Body of pancreas (tissue), 4 donors: ENCODE measurements around the gene DCTN1. TPM values are rescaled to one million over a fixed set of nuclear protein-coding genes. Genes with fewer than 3 reads are reported as not detected.

Source experiments
- ATAC-seq: fragments of 150-250 bp; one replicate; pipeline ENCODE4 v1.9.1; 2016
- DNase-seq, 4 donors: peaks; one replicate each; pipeline ENCODE4 v3.0.0-alpha.2; 2019
- H3K27ac ChIP-seq, 4 donors: fragments of 200-600 bp; sonication (generic); 1 replicate in 3 of 4; 2 replicates in 1 of 4; pipeline versions ENCODE4 v1.5.1 to v1.6.1; 2016 to 2019; ENCODE audit warnings: mild to moderate bottlenecking in 1 of 4, mixed read lengths in 1 of 4, moderate library complexity in 1 of 4
- H3K27me3 ChIP-seq, 2 donors: fragments of 200-600 bp; sonication (generic); one replicate each; pipeline ENCODE4 v1.6.0; 2016; ENCODE audit warnings: mild to moderate bottlenecking in 1 of 2
- H3K36me3 ChIP-seq, 2 donors: fragments of 200-600 bp; sonication (generic); replicated peaks in 1 of 2; 2 replicates each; pipeline ENCODE4 v1.5.1; 2016; ENCODE audit warnings: low read depth in 2 of 2; ENCODE audit not compliant: insufficient read depth in 1 of 2
- H3K4me1 ChIP-seq: fragments of 200-600 bp; sonication (generic); one replicate; pipeline ENCODE4 v1.6.0; 2016
- H3K4me3 ChIP-seq, 2 donors: fragments of 200-600 bp; sonication (generic); 1 replicate in 1 of 2; 2 replicates in 1 of 2; pipeline ENCODE4 v1.5.1; 2016 to 2019
- H3K9me3 ChIP-seq, 3 donors: fragments of 200-600 bp; sonication (generic); 1 replicate in 2 of 3; 2 replicates in 1 of 3; pipeline ENCODE4 v1.5.1; 2016
- POLR2A ChIP-seq, 3 donors: fragments of 450-650 bp; IDR thresholded peaks; one replicate each; pipeline ENCODE4 v1.6.1; 2016; ENCODE audit warnings: antibody characterized with exemption in 3 of 3, mild to moderate bottlenecking in 2 of 3
- WGBS, 2 donors: methylation state at CpG; one replicate each; pipeline ENCODE4 v1.1.5; 2017; 5-methylcytosine and 5-hydroxymethylcytosine counted together
- intact Hi-C: fragments of 100-400 bp; cut with DNase I; formaldehyde crosslinking; loops from one replicate; pipeline ENCODE4 v1.15.1; 2023
- total RNA-seq, 2 donors: library from RNA; depleted of rRNA; stranded (reverse); fragments of >200 nt; gene quantifications; one replicate each; pipeline ENCODE4 v1.1.0, GENCODE V29; 2016
- TF ChIP-seq, protein P1 (sequence below), 7 experiments: fragments of 450-650 bp in 4 of 7; fragments of 200-600 bp in 3 of 7; sonication (generic) in 3 of 7; IDR thresholded peaks; one replicate each; pipeline ENCODE4 v1.5.1; 2016 to 2019; ENCODE audit warnings: antibody characterized with exemption in 7 of 7

DCTN1 gene
- total RNA-seq, 2 donors from 2014 or later = 71.3 to 82.4 TPM

DNA sequence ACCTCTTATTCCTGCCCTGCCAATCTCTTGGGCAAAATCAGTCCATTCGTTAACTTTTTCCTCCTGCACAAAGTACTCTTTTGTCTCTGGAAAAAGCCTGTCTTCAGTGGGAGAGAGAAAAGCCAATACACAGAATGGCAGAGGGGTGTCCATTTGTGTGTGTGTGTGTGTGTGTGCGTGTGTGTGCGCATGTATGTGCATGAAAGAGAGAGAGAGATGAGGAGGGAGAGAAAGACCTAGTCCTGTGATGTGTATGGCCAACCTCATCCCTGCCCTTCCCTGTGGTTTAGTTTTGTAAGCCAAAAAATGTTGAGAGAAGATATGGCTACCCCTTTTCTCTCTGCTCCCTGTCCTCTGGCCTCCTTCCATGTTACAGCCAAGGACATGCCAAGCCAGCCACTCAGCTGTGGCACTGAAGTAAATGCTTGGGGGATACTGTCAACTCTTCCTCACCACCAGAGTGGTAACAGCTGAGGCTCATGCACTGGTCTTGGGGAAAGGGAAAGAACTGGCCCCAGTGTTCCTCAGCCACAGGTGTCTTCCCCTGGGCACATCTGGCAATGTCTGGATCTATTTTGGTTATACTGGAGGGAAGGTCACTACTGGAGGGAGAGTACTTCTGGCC lies 47.4 kb downstream of the DCTN1 start:
- DNase-seq (no peak), ATAC-seq (no peak)
- H3K27ac ChIP-seq = no peak overlapping the region
- H3K36me3 ChIP-seq = no peaks in the 10 kb centered on the region
- WGBS, 2 donors = 66 to 75% methylated on average over 3 of the region's 3 CpGs
- H3K9me3 ChIP-seq = no peaks in the 10 kb centered on the region
- intact Hi-C loops = loop anchor here (10.0 kb wide), 1 partner anchor 508 kb away; the partner anchor contains the start of gene STAMBP
- no peak overlapping the region for H3K4me3 ChIP-seq
- H3K27me3 ChIP-seq = no peaks in the 10 kb centered on the region
- H3K4me1 ChIP-seq = no peaks in the 10 kb centered on the region
- TF ChIP-seq, protein P1, sequence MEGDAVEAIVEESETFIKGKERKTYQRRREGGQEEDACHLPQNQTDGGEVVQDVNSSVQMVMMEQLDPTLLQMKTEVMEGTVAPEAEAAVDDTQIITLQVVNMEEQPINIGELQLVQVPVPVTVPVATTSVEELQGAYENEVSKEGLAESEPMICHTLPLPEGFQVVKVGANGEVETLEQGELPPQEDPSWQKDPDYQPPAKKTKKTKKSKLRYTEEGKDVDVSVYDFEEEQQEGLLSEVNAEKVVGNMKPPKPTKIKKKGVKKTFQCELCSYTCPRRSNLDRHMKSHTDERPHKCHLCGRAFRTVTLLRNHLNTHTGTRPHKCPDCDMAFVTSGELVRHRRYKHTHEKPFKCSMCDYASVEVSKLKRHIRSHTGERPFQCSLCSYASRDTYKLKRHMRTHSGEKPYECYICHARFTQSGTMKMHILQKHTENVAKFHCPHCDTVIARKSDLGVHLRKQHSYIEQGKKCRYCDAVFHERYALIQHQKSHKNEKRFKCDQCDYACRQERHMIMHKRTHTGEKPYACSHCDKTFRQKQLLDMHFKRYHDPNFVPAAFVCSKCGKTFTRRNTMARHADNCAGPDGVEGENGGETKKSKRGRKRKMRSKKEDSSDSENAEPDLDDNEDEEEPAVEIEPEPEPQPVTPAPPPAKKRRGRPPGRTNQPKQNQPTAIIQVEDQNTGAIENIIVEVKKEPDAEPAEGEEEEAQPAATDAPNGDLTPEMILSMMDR (IDR thresholded peaks at IDR 0.05) = no peak
- no peak for TF ChIP-seq POLR2A (IDR thresholded peaks at IDR 0.05)

DNA sequence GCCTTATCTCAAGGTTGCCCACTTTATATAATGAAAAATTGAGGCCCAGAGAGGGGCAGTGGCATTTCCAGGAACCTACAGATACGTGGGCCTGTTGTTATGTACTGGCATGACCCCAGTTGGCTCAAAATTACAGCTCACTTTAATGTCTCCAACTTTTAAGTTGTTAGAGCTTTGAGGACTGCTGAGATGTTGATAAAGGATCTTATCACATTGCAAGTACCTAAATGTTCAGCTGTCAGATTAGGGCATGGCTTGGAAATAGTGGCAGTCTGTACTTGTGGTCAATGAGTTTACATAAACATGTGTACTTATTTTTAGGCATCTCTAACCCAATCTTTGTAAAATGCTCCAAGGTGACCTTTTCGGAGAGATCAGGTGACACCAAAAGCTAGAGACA lies 51.5 kb downstream of the DCTN1 start:
- H3K4me1 ChIP-seq = no peaks in the 10 kb centered on the region
- no peaks in the 10 kb centered on the region for H3K36me3 ChIP-seq
- H3K27ac ChIP-seq = no peak overlapping the region
- DNase-seq (no peak), ATAC-seq (no peak)
- intact Hi-C loops = no loop called here
- H3K27me3 ChIP-seq = no peaks in the 10 kb centered on the region
- no peak overlapping the region for H3K4me3 ChIP-seq
- no peaks in the 10 kb centered on the region for H3K9me3 ChIP-seq
- 82 to 84% methylated on average over 2 of the region's 2 CpGs for WGBS, 2 donors
- no peak for TF ChIP-seq POLR2A (IDR thresholded peaks at IDR 0.05)
- TF ChIP-seq, protein P1 (IDR thresholded peaks at IDR 0.05) = no peak

DNA sequence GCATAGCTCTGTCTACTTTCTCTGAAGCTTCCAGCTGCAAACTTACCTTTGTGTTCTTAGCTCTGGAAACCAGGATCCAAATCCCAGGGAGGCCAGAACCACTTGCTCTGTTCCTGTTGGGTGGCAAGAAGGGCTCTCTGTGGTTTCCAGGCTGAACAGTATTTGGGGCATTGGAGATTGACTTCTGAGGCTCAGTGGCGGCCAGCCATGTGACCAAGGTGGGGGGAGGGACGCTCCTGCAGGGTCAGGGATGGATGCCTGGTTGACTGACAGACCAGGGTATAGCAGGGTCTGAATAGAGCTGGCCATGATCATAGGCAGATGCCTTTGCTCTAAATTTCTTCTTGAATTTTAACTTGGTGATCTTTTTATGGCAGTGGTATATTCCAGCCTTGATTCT lies 52.0 kb downstream of the DCTN1 start:
- H3K36me3 ChIP-seq = no peaks in the 10 kb centered on the region
- TF ChIP-seq, protein P1 (IDR thresholded peaks at IDR 0.05) = no peak
- TF ChIP-seq POLR2A (IDR thresholded peaks at IDR 0.05) = no peak
- no peak overlapping the region for H3K27ac ChIP-seq
- no peak for ATAC-seq
- H3K9me3 ChIP-seq = no peaks in the 10 kb centered on the region
- no peaks in the 10 kb centered on the region for H3K27me3 ChIP-seq
- DNase-seq = no peak
- H3K4me1 ChIP-seq = no peaks in the 10 kb centered on the region
- 80 to 84% methylated on average over 2 of the region's 2 CpGs for WGBS, 2 donors
- H3K4me3 ChIP-seq = no peak overlapping the region
- intact Hi-C loops = no loop called here

DNA sequence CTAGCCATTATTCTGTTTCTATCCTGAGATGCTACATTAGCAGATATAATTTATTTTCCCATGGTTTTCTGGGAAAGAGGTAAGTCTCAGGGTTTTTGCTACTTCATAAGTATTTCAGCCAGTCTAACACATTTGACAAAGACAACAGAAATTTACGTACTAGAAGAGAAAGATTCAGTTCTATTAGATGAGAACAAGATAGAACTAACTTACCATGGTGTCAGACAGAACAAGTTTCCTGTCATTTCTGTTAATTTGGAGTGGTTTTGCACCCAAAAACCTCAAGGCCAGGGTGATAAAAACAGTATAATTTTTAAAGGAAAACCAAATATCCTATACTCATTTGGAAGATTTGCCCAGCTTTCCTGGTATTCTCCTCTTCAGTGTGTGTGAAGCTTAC lies 52.5 kb downstream of the DCTN1 start:
- no peaks in the 10 kb centered on the region for H3K4me1 ChIP-seq
- no peak for TF ChIP-seq POLR2A (IDR thresholded peaks at IDR 0.05)
- TF ChIP-seq, protein P1 (IDR thresholded peaks at IDR 0.05) = no peak
- no peaks in the 10 kb centered on the region for H3K36me3 ChIP-seq
- no peak overlapping the region for H3K27ac ChIP-seq
- no peaks in the 10 kb centered on the region for H3K9me3 ChIP-seq
- no peaks in the 10 kb centered on the region for H3K27me3 ChIP-seq
- intact Hi-C loops = no loop called here
- no peak overlapping the region for H3K4me3 ChIP-seq
- no peak for ATAC-seq
- 73 to 77% methylated on average over 1 of the region's 1 CpG for WGBS, 2 donors
- no peak for DNase-seq

DNA sequence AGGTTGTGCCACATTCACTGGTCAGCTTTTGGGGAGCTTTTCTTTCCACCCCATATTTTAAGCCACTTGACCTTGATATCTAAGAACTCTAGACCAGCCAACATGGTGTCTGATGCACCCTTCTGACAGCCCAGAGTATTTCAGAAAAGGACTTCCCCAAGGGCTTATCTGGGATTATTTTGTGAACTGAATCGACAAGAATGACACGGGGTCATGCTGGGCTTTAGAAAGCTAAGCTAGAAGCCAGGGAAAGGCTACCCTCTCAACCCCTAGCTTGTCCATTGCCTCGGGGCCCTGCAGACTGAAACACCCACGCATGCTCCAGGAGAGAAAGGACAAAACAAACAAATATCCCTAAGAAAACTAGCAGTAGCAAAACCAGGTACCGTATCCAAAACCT lies 52.9 kb downstream of the DCTN1 start:
- intact Hi-C loops = no loop called here
- H3K27me3 ChIP-seq = no peaks in the 10 kb centered on the region
- ATAC-seq (no peak), DNase-seq (no peak)
- no peaks in the 10 kb centered on the region for H3K9me3 ChIP-seq
- H3K27ac ChIP-seq = no peak overlapping the region
- TF ChIP-seq, protein P1 (IDR thresholded peaks at IDR 0.05) = no peak
- no peak for TF ChIP-seq POLR2A (IDR thresholded peaks at IDR 0.05)
- no peak overlapping the region for H3K4me3 ChIP-seq
- H3K4me1 ChIP-seq = no peaks in the 10 kb centered on the region
- H3K36me3 ChIP-seq = no peaks in the 10 kb centered on the region
- 80 to 83% methylated on average over 5 of the region's 5 CpGs for WGBS, 2 donors
